NOMO-1 treated with dmso at 0.1 percent for 144 hours (cell line): ENCODE results near the gene KLRC1.
"Not testable (repeated sequence)": the region's sequence is repeated elsewhere in the genome, so short reads cannot be mapped to it uniquely, and the experiment has no call there.

Source experiments
- DNase-seq: peaks from one replicate; lab custom pipeline; 2025; ENCODE audit not compliant: unreplicated experiment; lab: John Stamatoyannopoulos, UW

Gene KLRC1

DNA sequence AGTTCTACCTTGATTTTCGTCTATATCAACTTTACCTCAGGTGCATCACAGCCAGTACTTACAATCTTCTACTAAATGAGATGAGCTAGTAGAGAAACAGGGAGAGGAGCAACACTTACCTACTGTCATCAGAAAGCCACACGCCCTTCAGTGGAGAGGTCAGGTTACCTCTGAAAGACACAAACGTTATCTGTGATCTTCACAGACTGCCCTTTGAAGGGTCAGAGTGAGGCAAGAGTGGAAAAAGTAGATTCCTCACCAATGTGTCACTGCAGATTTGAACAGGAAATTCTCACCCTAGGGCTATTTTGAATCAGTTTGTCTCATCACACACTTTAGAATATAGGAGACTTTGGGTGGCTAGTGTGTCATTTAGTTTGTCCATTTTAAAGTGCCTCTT is 31.0 kb downstream of the KLRC1 start:
- DNase-seq, result not testable (repeated sequence)

- DNase-seq, result not testable (repeated sequence)
These were observed 32.8 kb downstream of the KLRC1 start, which contains the start of gene KLRC3 for GRCh38 chr12:10420334-10420733. Gene KLRC3 (minus strand): TSS chr12:10420595. CDS start chr12:10420550, 45 bp downstream.

- DNase-seq, result no peak
These were observed 43.8 kb downstream of the KLRC1 start, which contains the start of gene KLRC4 for GRCh38 chr12:10409392-10409791. Gene KLRC4 (minus strand): TSS chr12:10409757. CDS start chr12:10409575, 182 bp downstream.

- no peak for DNase-seq
These were observed 44.3 kb downstream of the KLRC1 start for GRCh38 chr12:10408842-10409241.

GRCh38 chr12:10406725-10407124 is 46.5 kb downstream of the KLRC1 start:
- DNase-seq, result peak; percentile 67

DNA sequence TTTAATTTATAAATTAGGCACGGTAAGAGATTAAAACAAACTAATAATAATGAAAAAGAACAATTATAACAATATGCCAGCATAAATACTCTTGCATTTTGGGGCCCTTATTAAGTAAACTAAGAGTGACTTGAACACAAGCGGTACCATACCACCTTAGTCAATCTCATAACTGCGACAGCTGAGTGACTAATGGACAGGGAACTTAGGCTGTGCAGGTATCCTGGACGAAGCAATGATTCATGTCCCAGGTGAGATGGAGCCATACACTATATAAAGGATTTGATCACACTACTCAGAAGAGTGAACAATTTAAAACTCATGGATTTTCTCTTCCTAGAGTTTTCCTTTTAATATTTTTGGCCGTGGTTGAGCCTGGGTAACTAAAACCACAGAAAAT is 47.9 kb downstream of the KLRC1 start:
- DNase-seq, result no peak

DNA sequence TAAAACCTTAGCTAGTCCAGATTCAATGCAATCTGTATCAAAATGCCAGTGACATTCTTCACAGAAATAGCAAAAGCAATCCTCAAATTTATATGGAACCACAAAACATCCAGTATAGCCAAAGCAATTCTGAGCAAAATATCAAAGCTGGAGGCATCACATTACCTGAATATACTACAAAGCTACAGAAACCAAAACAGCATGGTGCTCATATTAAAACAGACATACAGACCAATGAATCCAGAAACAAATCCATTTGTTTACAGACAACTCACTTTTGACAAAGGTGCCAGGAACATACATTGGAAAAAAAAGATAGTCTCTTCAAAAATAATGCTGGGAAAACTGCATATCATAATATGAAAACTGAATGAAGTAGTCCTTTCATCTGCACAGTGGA is 48.4 kb downstream of the KLRC1 start:
- no peak for DNase-seq

DNA sequence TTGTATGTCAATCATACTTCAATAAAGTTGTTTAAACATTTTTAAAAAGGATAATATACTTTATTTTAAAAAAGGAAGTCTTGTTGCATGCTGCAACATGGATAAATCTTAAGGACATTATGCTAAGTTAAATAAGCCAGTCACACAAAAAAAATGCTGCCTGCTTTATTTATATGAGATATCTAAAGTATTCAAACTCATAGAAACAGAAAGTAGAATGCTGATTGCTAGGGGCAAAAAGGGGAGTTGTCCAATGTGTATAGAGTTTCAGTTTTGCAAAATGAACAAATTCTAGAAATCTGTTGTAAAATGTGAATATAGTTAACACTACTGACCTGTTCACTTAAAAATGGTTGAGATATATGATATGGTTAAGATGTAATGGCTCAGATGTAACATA is 52.3 kb downstream of the KLRC1 start:
- no peak for DNase-seq

- DNase-seq, result no peak
These were observed 55.0 kb downstream of the KLRC1 start for GRCh38 chr12:10398168-10398567.

DNA sequence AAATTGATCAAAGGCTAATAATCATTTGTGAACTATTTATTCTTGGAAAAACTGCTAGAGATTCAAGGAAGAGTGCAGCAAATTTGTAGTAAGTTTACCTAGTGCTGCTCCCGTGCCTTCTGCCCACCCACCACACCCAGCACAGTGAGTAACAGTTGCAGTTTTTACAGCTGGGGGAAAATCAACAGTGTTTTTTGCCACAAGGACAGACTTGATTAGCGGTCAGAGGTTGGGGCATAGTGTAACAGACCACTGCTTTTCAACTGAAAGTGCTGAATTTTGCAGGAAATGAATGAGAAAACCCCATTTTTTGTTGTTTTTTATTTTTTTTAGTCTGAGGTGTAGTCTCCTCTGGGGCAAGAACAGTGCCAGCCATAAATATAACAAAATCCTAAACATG is 55.9 kb downstream of the KLRC1 start:
- no peak for DNase-seq

GRCh38 chr12:10396176-10396575 is 57.0 kb downstream of the KLRC1 start:
- DNase-seq, result not testable (repeated sequence)
